Suprapubic skin (tissue), 4 donors: ENCODE measurements around the gene PCSK5. TPM values are rescaled to one million over a fixed set of nuclear protein-coding genes. Genes with fewer than 3 reads are reported as not detected.
A peak's percentile ranks its signal among the peaks of the same experiment; 100 is the strongest.

ENCODE experiments used
- DNase-seq, 2 donors: peaks; one replicate each; pipeline ENCODE4 v3.0.0-alpha.2; 2019; ENCODE audit warnings: low spot score in 2 of 2
- H3K27ac ChIP-seq: fragments of 200-600 bp; sonication (generic); one replicate; pipeline ENCODE4 v1.5.1; 2019
- H3K27me3 ChIP-seq: fragments of 200-600 bp; sonication (generic); one replicate; pipeline ENCODE4 v1.5.1; 2019
- H3K36me3 ChIP-seq: fragments of 200-600 bp; sonication (generic); one replicate; pipeline ENCODE4 v1.5.1; 2019
- H3K4me1 ChIP-seq: fragments of 200-600 bp; sonication (generic); one replicate; pipeline ENCODE4 v1.5.1; 2019
- H3K4me3 ChIP-seq: fragments of 200-600 bp; sonication (generic); one replicate; pipeline ENCODE4 v1.5.1; 2019; ENCODE audit warnings: mild to moderate bottlenecking
- H3K9me3 ChIP-seq: fragments of 200-600 bp; sonication (generic); one replicate; pipeline ENCODE4 v1.5.1; 2019
- CTCF ChIP-seq, 2 donors: fragments of 200-600 bp in 1 of 2; fragments of 450-650 bp in 1 of 2; sonication (generic) in 1 of 2; IDR thresholded peaks; one replicate each; pipeline ENCODE4 v1.5.1; 2016 to 2019; ENCODE audit warnings: antibody characterized with exemption in 2 of 2, mild to moderate bottlenecking in 1 of 2, moderate library complexity in 1 of 2
- EP300 ChIP-seq: sonication (generic); formaldehyde crosslinking; IDR thresholded peaks from one replicate; pipeline ENCODE4 v1.6.1; 2017; ENCODE audit warnings: antibody characterized with exemption
- POLR2A ChIP-seq, 2 donors: fragments of 450-650 bp; IDR thresholded peaks; one replicate each; pipeline ENCODE4 v1.6.1; 2017; ENCODE audit warnings: antibody characterized with exemption in 2 of 2, mild to moderate bottlenecking in 2 of 2, moderate library complexity in 2 of 2
- POLR2AphosphoS5 ChIP-seq, 3 donors: sonication (generic); formaldehyde crosslinking; IDR thresholded peaks; one replicate each; pipeline ENCODE4 v1.6.1; 2017; ENCODE audit warnings: antibody characterized with exemption in 3 of 3
- WGBS: methylation state at CpG from one replicate; pipeline ENCODE4 v1.1.5; 2018; 5-methylcytosine and 5-hydroxymethylcytosine counted together
- total RNA-seq, 4 donors: library from RNA; depleted of rRNA; stranded (reverse); fragments of >200 nt; gene quantifications; one replicate each; pipeline ENCODE4 v1.1.0, GENCODE V29; 2016

The PCSK5 gene
- total RNA-seq, 4 donors from 2014 or later: 5.2 to 10.8 (median 7.3) TPM

DNA sequence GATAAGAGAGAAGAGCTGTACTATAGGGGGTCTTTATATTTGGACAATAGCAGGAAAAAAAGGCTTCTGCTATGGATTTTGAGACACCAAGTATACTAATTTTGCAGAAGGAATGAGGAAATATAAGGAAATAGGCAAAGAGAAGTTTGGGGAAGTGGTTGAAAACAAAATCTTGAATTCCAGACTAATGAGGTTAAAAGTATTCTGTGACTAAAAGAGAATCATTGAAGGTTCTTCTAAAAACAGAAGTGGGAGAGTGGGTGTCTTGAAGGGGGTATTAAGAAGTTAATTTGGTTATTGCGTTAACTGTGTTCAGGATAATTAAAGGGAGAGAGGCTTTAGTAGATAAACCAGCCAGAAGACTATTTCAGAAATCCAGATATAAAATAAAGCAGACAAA, 355.0 kb downstream of the PCSK5 start:
- H3K4me1 ChIP-seq: no peaks in the 10 kb centered on the region
- H3K27ac ChIP-seq: no peak overlapping the region
- DNase-seq: no peak
- no peak overlapping the region for H3K4me3 ChIP-seq
- TF ChIP-seq POLR2A (IDR thresholded peaks at IDR 0.05): no peak
- no peak for TF ChIP-seq CTCF (IDR thresholded peaks at IDR 0.05)
- TF ChIP-seq EP300: no peak
- no peak for TF ChIP-seq POLR2AphosphoS5 (IDR thresholded peaks at IDR 0.05)
- H3K27me3 ChIP-seq: no peaks in the 10 kb centered on the region
- H3K36me3 ChIP-seq: no peaks in the 10 kb centered on the region
- WGBS: 81% methylated on average over 1 of the region's 1 CpG
- H3K9me3 ChIP-seq: no peaks in the 10 kb centered on the region

GRCh38 chr9:76246680-76247079, 356.2 kb downstream of the PCSK5 start:
- Histone ChIP-seq H3K27me3 (no peaks in the 10 kb centered on the region), H3K27ac (no peak overlapping the region), H3K9me3 (no peaks in the 10 kb centered on the region), H3K4me1 (no peaks in the 10 kb centered on the region), H3K4me3 (no peak overlapping the region), H3K36me3 (no peaks in the 10 kb centered on the region)
- DNase-seq: no peak
- TF ChIP-seq POLR2A (IDR thresholded peaks at IDR 0.05) (no peak), POLR2AphosphoS5 (IDR thresholded peaks at IDR 0.05) (no peak), EP300 (no peak), CTCF (IDR thresholded peaks at IDR 0.05) (no peak)
- 95% methylated on average over 9 of the region's 9 CpGs for WGBS

GRCh38 chr9:76247426-76247825, 357.0 kb downstream of the PCSK5 start:
- no peak overlapping the region for H3K4me3 ChIP-seq
- H3K4me1 ChIP-seq: no peaks in the 10 kb centered on the region
- no peaks in the 10 kb centered on the region for H3K9me3 ChIP-seq
- 90% methylated on average over 2 of the region's 2 CpGs for WGBS
- no peaks in the 10 kb centered on the region for H3K36me3 ChIP-seq
- no peak for TF ChIP-seq POLR2AphosphoS5 (IDR thresholded peaks at IDR 0.05)
- no peak for TF ChIP-seq EP300
- no peak for TF ChIP-seq CTCF (IDR thresholded peaks at IDR 0.05)
- TF ChIP-seq POLR2A (IDR thresholded peaks at IDR 0.05): no peak
- H3K27ac ChIP-seq: no peak overlapping the region
- no peaks in the 10 kb centered on the region for H3K27me3 ChIP-seq
- DNase-seq: no peak

- H3K27ac ChIP-seq: no peak overlapping the region
- DNase-seq: no peak
- no peak overlapping the region for H3K4me3 ChIP-seq
- no peak for TF ChIP-seq EP300
- TF ChIP-seq POLR2A (IDR thresholded peaks at IDR 0.05): no peak
- TF ChIP-seq CTCF (IDR thresholded peaks at IDR 0.05): no peak
- TF ChIP-seq POLR2AphosphoS5 (IDR thresholded peaks at IDR 0.05): no peak
- no peaks in the 10 kb centered on the region for H3K4me1 ChIP-seq
- no peaks in the 10 kb centered on the region for H3K27me3 ChIP-seq
- no peaks in the 10 kb centered on the region for H3K9me3 ChIP-seq
- no peaks in the 10 kb centered on the region for H3K36me3 ChIP-seq
These were observed 358.8 kb downstream of the PCSK5 start for GRCh38 chr9:76249309-76249708.

- H3K27ac ChIP-seq: no peak overlapping the region
- peak; percentile 18 for TF ChIP-seq EP300
- TF ChIP-seq POLR2AphosphoS5 (IDR thresholded peaks at IDR 0.05): peak in 1 of 3 donors; percentile 38
- no peak for TF ChIP-seq CTCF (IDR thresholded peaks at IDR 0.05)
- H3K27me3 ChIP-seq: no peaks in the 10 kb centered on the region
- no peaks in the 10 kb centered on the region for H3K36me3 ChIP-seq
- 34% methylated on average over 12 of the region's 12 CpGs for WGBS
- no peak overlapping the region for H3K4me3 ChIP-seq
- H3K9me3 ChIP-seq: no peaks in the 10 kb centered on the region
- peak in 1 of 2 donors; percentile 81 for DNase-seq
- peaks cover 18% of the 10 kb centered on the region for H3K4me1 ChIP-seq
These were observed 365.4 kb downstream of the PCSK5 start for GRCh38 chr9:76255781-76256455.
